C4-2B (cell line): ENCODE data around the gene ICA1.

ENCODE experiments used
- H3K27ac ChIP-seq: fragments of 450-650 bp; 2 replicates; pipeline ENCODE4 v1.5.1; 2017
- ZFX ChIP-seq: fragments of 450-650 bp; IDR thresholded peaks from 2 replicates; pipeline ENCODE4 v1.6.1; 2017
- TF ChIP-seq, protein P1 (sequence below): fragments of 450-650 bp; conservative IDR thresholded peaks from 2 replicates; pipeline ENCODE4 v1.5.1; 2017; ENCODE audit warnings: mild to moderate bottlenecking

ICA1 gene

GRCh38 chr7:8134089-8134733 lies 127.8 kb downstream of the ICA1 start:
- TF ChIP-seq ZFX: no peak
- TF ChIP-seq, protein P1, sequence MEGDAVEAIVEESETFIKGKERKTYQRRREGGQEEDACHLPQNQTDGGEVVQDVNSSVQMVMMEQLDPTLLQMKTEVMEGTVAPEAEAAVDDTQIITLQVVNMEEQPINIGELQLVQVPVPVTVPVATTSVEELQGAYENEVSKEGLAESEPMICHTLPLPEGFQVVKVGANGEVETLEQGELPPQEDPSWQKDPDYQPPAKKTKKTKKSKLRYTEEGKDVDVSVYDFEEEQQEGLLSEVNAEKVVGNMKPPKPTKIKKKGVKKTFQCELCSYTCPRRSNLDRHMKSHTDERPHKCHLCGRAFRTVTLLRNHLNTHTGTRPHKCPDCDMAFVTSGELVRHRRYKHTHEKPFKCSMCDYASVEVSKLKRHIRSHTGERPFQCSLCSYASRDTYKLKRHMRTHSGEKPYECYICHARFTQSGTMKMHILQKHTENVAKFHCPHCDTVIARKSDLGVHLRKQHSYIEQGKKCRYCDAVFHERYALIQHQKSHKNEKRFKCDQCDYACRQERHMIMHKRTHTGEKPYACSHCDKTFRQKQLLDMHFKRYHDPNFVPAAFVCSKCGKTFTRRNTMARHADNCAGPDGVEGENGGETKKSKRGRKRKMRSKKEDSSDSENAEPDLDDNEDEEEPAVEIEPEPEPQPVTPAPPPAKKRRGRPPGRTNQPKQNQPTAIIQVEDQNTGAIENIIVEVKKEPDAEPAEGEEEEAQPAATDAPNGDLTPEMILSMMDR: no peak
- H3K27ac ChIP-seq: no peak overlapping the region

DNA sequence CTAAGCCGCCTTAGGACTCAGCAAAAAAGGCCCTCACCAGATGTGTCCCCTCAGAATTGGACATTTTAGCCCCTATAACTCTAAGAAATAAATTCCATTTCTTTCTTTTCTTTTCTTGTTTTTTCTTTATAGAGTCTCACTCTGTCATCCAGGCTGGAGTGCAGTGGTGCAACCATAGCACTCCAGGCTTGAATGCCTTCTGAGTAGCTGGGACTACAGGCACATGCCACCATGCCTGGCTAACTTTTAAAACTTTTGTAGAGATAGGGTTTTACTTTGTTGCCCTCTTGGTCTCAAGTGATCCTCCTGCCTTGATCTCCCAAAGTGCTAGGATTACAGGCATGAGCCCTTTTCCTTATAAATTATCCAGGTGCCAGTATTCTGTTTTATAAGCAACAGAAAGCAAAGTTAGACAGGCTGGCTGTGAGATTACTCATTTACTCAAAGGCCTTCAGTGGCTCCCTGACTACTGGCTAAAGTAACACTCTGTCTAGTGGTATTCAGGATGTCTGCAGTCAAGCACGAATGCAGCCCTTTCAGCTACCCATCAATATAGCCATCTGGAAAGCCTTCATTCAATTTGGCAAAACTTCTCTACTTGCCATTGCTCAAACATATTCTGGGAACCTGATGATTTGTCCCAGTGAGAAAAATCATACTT lies 128.6 kb downstream of the ICA1 start:
- no peak overlapping the region for H3K27ac ChIP-seq
- TF ChIP-seq, protein P1: no peak
- no peak for TF ChIP-seq ZFX

GRCh38 chr7:8131694-8132605 lies 130.0 kb downstream of the ICA1 start:
- no peak overlapping the region for H3K27ac ChIP-seq
- TF ChIP-seq ZFX: no peak
- TF ChIP-seq, protein P1: no peak

- no peak overlapping the region for H3K27ac ChIP-seq
These were observed 131.3 kb downstream of the ICA1 start for GRCh38 chr7:8130663-8131062.

GRCh38 chr7:8129318-8129659 lies 132.7 kb downstream of the ICA1 start:
- no peak for TF ChIP-seq ZFX
- TF ChIP-seq, protein P1: no peak
- H3K27ac ChIP-seq: no peak overlapping the region

More at GRCh38 chr7:8130663-8131062, 131.3 kb downstream of the ICA1 start:
- TF ChIP-seq ZFX: no peak
- TF ChIP-seq, protein P1: no peak

GRCh38 chr7:8128449-8129317 lies 133.3 kb downstream of the ICA1 start:
- no peak overlapping the region for H3K27ac ChIP-seq
- TF ChIP-seq, protein P1: no peak
- TF ChIP-seq ZFX: no peak
